Measurements from ENCODE around the gene SPDYE2B.
"Not testable (repeated sequence)": the region's sequence is repeated elsewhere in the genome, so short reads cannot be mapped to it uniquely, and the experiment has no call there.

Gene SPDYE2B

GRCh38 chr7:102616507-102617125 is 33.5 kb upstream of the SPDYE2B start, which contains the start of gene RASA4:
TSS of gene RASA4 (minus strand) at chr7:102616756. CDS start at chr7:102616689, 67 bp downstream.
- H3K4me1 ChIP-seq (ENCODE audit: insufficient read depth, low read length); H2AFZ ChIP-seq (ENCODE audit: low read depth, low read length); H3K9me3 ChIP-seq (ENCODE audit: low read length); H3K27me3 ChIP-seq (ENCODE audit: insufficient read depth, low read length); H3K36me3 ChIP-seq (ENCODE audit: insufficient read depth, low read length): not testable (repeated sequence)
- H3K4me3 ChIP-seq (ENCODE audit: low read length), result peak within 1 kb of the TSS; percentile 37

- not testable (repeated sequence) for H3K36me3 ChIP-seq (ENCODE audit: insufficient read depth, low read length); H3K27me3 ChIP-seq (ENCODE audit: insufficient read depth, low read length); H2AFZ ChIP-seq (ENCODE audit: low read depth, low read length); H3K4me3 ChIP-seq (ENCODE audit: low read length); H3K9me3 ChIP-seq (ENCODE audit: low read length); H3K4me1 ChIP-seq (ENCODE audit: insufficient read depth, low read length)
Observed at GRCh38 chr7:102618122-102618521, 32.0 kb upstream of the SPDYE2B start.

- not testable (repeated sequence) for H3K36me3 ChIP-seq (ENCODE audit: insufficient read depth, low read length); H3K27me3 ChIP-seq (ENCODE audit: insufficient read depth, low read length); H3K4me1 ChIP-seq (ENCODE audit: insufficient read depth, low read length); H2AFZ ChIP-seq (ENCODE audit: low read depth, low read length); H3K9me3 ChIP-seq (ENCODE audit: low read length); H3K4me3 ChIP-seq (ENCODE audit: low read length)
Observed at GRCh38 chr7:102627271-102627904, 22.7 kb upstream of the SPDYE2B start.

- H2AFZ ChIP-seq (ENCODE audit: low read depth, low read length); H3K4me3 ChIP-seq (ENCODE audit: low read length); H3K27me3 ChIP-seq (ENCODE audit: insufficient read depth, low read length); H3K4me1 ChIP-seq (ENCODE audit: insufficient read depth, low read length); H3K36me3 ChIP-seq (ENCODE audit: insufficient read depth, low read length); H3K9me3 ChIP-seq (ENCODE audit: low read length): not testable (repeated sequence)
Observed at GRCh38 chr7:102630622-102631021, 19.5 kb upstream of the SPDYE2B start.

GRCh38 chr7:102634299-102634698 is 15.8 kb upstream of the SPDYE2B start:
- not testable (repeated sequence) for H3K36me3 ChIP-seq (ENCODE audit: insufficient read depth, low read length); H3K9me3 ChIP-seq (ENCODE audit: low read length)

GRCh38 chr7:102635354-102635753 is 14.8 kb upstream of the SPDYE2B start:
- not testable (repeated sequence) for H3K4me1 ChIP-seq (ENCODE audit: insufficient read depth, low read length); H3K4me3 ChIP-seq (ENCODE audit: low read length); H2AFZ ChIP-seq (ENCODE audit: low read depth, low read length); H3K36me3 ChIP-seq (ENCODE audit: insufficient read depth, low read length); H3K9me3 ChIP-seq (ENCODE audit: low read length); H3K27me3 ChIP-seq (ENCODE audit: insufficient read depth, low read length)

More at GRCh38 chr7:102634299-102634698, 15.8 kb upstream of the SPDYE2B start:
- H3K27me3 ChIP-seq (ENCODE audit: insufficient read depth, low read length); H3K4me1 ChIP-seq (ENCODE audit: insufficient read depth, low read length); H2AFZ ChIP-seq (ENCODE audit: low read depth, low read length); H3K4me3 ChIP-seq (ENCODE audit: low read length): not testable (repeated sequence)

GRCh38 chr7:102636956-102637355 is 13.2 kb upstream of the SPDYE2B start:
- H3K9me3 ChIP-seq (ENCODE audit: low read length); H3K36me3 ChIP-seq (ENCODE audit: insufficient read depth, low read length); H3K4me1 ChIP-seq (ENCODE audit: insufficient read depth, low read length): not testable (repeated sequence)

GRCh38 chr7:102638848-102639247 is 11.3 kb upstream of the SPDYE2B start:
- not testable (repeated sequence) for H3K4me1 ChIP-seq (ENCODE audit: insufficient read depth, low read length); H3K4me3 ChIP-seq (ENCODE audit: low read length); H3K36me3 ChIP-seq (ENCODE audit: insufficient read depth, low read length); H2AFZ ChIP-seq (ENCODE audit: low read depth, low read length); H3K9me3 ChIP-seq (ENCODE audit: low read length); H3K27me3 ChIP-seq (ENCODE audit: insufficient read depth, low read length)

More at GRCh38 chr7:102636956-102637355, 13.2 kb upstream of the SPDYE2B start:
- not testable (repeated sequence) for H2AFZ ChIP-seq (ENCODE audit: low read depth, low read length); H3K4me3 ChIP-seq (ENCODE audit: low read length); H3K27me3 ChIP-seq (ENCODE audit: insufficient read depth, low read length)

GRCh38 chr7:102642691-102643090 is 7.4 kb upstream of the SPDYE2B start, which contains the start of gene UPK3BL1:
TSS of gene UPK3BL1 (minus strand) at chr7:102642791. CDS start at chr7:102642741, 50 bp downstream.
- not testable (repeated sequence) for H3K4me1 ChIP-seq (ENCODE audit: insufficient read depth, low read length); H3K36me3 ChIP-seq (ENCODE audit: insufficient read depth, low read length); H3K27me3 ChIP-seq (ENCODE audit: insufficient read depth, low read length); H2AFZ ChIP-seq (ENCODE audit: low read depth, low read length); H3K9me3 ChIP-seq (ENCODE audit: low read length); H3K4me3 ChIP-seq (ENCODE audit: low read length)

GRCh38 chr7:102643404-102643803 is 6.7 kb upstream of the SPDYE2B start:
- H3K36me3 ChIP-seq (ENCODE audit: insufficient read depth, low read length); H2AFZ ChIP-seq (ENCODE audit: low read depth, low read length); H3K4me1 ChIP-seq (ENCODE audit: insufficient read depth, low read length); H3K27me3 ChIP-seq (ENCODE audit: insufficient read depth, low read length); H3K4me3 ChIP-seq (ENCODE audit: low read length); H3K9me3 ChIP-seq (ENCODE audit: low read length): not testable (repeated sequence)

GRCh38 chr7:102647813-102648212 is 2.3 kb upstream of the SPDYE2B start:
- H3K4me1 ChIP-seq (ENCODE audit: insufficient read depth, low read length); H3K36me3 ChIP-seq (ENCODE audit: insufficient read depth, low read length); H3K27me3 ChIP-seq (ENCODE audit: insufficient read depth, low read length); H3K4me3 ChIP-seq (ENCODE audit: low read length); H3K9me3 ChIP-seq (ENCODE audit: low read length); H2AFZ ChIP-seq (ENCODE audit: low read depth, low read length): not testable (repeated sequence)

GRCh38 chr7:102664765-102665164 is 14.6 kb downstream of the SPDYE2B start:
- H2AFZ ChIP-seq (ENCODE audit: low read depth, low read length); H3K4me3 ChIP-seq (ENCODE audit: low read length); H3K4me1 ChIP-seq (ENCODE audit: insufficient read depth, low read length); H3K9me3 ChIP-seq (ENCODE audit: low read length); H3K36me3 ChIP-seq (ENCODE audit: insufficient read depth, low read length); H3K27me3 ChIP-seq (ENCODE audit: insufficient read depth, low read length): not testable (repeated sequence)

- not testable (repeated sequence) for H3K4me3 ChIP-seq (ENCODE audit: low read length); H3K36me3 ChIP-seq (ENCODE audit: insufficient read depth, low read length); H3K27me3 ChIP-seq (ENCODE audit: insufficient read depth, low read length); H3K9me3 ChIP-seq (ENCODE audit: low read length); H3K4me1 ChIP-seq (ENCODE audit: insufficient read depth, low read length); H2AFZ ChIP-seq (ENCODE audit: low read depth, low read length)
Observed at GRCh38 chr7:102666850-102667249, 16.7 kb downstream of the SPDYE2B start.

GRCh38 chr7:102667523-102667922 is 17.4 kb downstream of the SPDYE2B start:
- not testable (repeated sequence) for H2AFZ ChIP-seq (ENCODE audit: low read depth, low read length); H3K9me3 ChIP-seq (ENCODE audit: low read length); H3K27me3 ChIP-seq (ENCODE audit: insufficient read depth, low read length); H3K4me3 ChIP-seq (ENCODE audit: low read length); H3K4me1 ChIP-seq (ENCODE audit: insufficient read depth, low read length); H3K36me3 ChIP-seq (ENCODE audit: insufficient read depth, low read length)
